Pancreas (tissue), 10 donors: ENCODE data around the gene ALKBH7. TPM values are rescaled to one million over a fixed set of nuclear protein-coding genes. Genes with fewer than 3 reads are reported as not detected.

ENCODE experiments used
- ATAC-seq, 4 donors: fragments of 200-7000 bp; cut with Tn5 transposase; one replicate each; pipeline versions ENCODE4 v1.8.0 to v1.9.1; 2020; ENCODE audit warnings: mild to moderate bottlenecking in 4 of 4, moderate library complexity in 4 of 4
- DNase-seq, 6 donors: peaks; one replicate each; pipeline ENCODE4 v3.0.0-alpha.2; 2020
- FAIRE-seq: peaks from 2 replicates; lab custom pipeline; 2012; peaks lifted over from hg19 to GRCh38; lab: Jason Lieb, UNC
- H3K27ac ChIP-seq, 4 donors: fragments of 200-600 bp; sonication (generic); 1 replicate in 3 of 4; 2 replicates in 1 of 4; pipeline versions ENCODE4 v1.5.0 to v1.8.0; 2020
- H3K27me3 ChIP-seq, 4 donors: fragments of 200-600 bp; one replicate each; pipeline ENCODE4 v1.8.0; 2021
- H3K36me3 ChIP-seq, 3 donors: fragments of 200-600 bp; sonication (generic) in 1 of 3; one replicate each; pipeline versions ENCODE4 v1.5.0 to v1.8.0; 2020 to 2021
- H3K4me1 ChIP-seq, 3 donors: fragments of 200-600 bp; one replicate each; pipeline ENCODE4 v1.8.0; 2021
- H3K4me3 ChIP-seq, 4 donors: fragments of 200-600 bp; sonication (generic) in 2 of 4; one replicate each; pipeline versions ENCODE4 v1.5.0 to v1.8.0; 2020 to 2021
- H3K9me3 ChIP-seq, 4 donors: fragments of 200-600 bp; one replicate each; pipeline ENCODE4 v1.8.0; 2021
- WGBS, 2 donors: extraction: QIAGEN DNeasy Blood & Tissue Kit; methylation state at CpG; one replicate each; pipeline ENCODE4 v1.1.7; 2013; 5-methylcytosine and 5-hydroxymethylcytosine counted together
- intact Hi-C, 3 donors: fragments of 100-400 bp; cut with DNase I; formaldehyde crosslinking; loops; one replicate each; pipeline versions ENCODE4 v1.11.1 to v1.14.2; 2022
- polyA plus RNA-seq, 2 donors: library from polyadenylated mRNA; stranded (reverse); fragments of 200-250 nt; gene quantifications; one replicate each; pipeline ENCODE4 v1.2.3, GENCODE V29; 2013
- total RNA-seq, 6 donors: library from RNA; stranded (reverse); fragmentation: NEBNext Ultra II Directional in 4 of 6; extraction: Animal tissue kit (Norgen Biotek cat#: 25700) in 4 of 6; gene quantifications; one replicate each; pipeline versions ENCODE4 v1.2.1 to v1.2.4, GENCODE V29; 2021 to 2023
- TF ChIP-seq, protein P1 (sequence below), 4 donors: fragments of 200-600 bp; sonication (generic) in 3 of 4; IDR thresholded peaks; one replicate each; pipeline versions ENCODE4 v1.5.0 to v1.8.0; 2021; ENCODE audit warnings: antibody characterized with exemption in 4 of 4
- donor health status: healthy with polysubstance abuse.
- donor health status: DM: no; HTN: no; CAD: no; lungs with moderate emphysema.
- donor health status: DM: no; HTN: no; CAD: no.
- donor health status: control.
- donor health status: control.
- donor health status: Bipolar disorder and iron deficiency.
- donor health status: DM: yes; HTN: yes; CAD: no.
- donor health status: DM: no; HTN: no; CAD: no.
- donor health status: DM: no; HTN: no; CAD: no.
- donor health status: DM: yes; HTN: yes; CAD: no.

The ALKBH7 gene, protein sequence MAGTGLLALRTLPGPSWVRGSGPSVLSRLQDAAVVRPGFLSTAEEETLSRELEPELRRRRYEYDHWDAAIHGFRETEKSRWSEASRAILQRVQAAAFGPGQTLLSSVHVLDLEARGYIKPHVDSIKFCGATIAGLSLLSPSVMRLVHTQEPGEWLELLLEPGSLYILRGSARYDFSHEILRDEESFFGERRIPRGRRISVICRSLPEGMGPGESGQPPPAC
- 10 to 100 TPM; 35.2 to 69.4 (median 53.4) TPM for total RNA-seq
- 10 to 100 TPM; 29.3 to 61.4 TPM for polyA plus RNA-seq

GRCh38 chr19:6372594-6373095 is at the start of gene ALKBH7:
ALKBH7 (plus strand) TSS chr19:6372794; CDS start chr19:6372821, 27 bp downstream.
- H3K4me1 ChIP-seq, result peaks cover 0 to 4% (median 0%) of the 10 kb centered on the region in 3 donors
- TF ChIP-seq, protein P1, sequence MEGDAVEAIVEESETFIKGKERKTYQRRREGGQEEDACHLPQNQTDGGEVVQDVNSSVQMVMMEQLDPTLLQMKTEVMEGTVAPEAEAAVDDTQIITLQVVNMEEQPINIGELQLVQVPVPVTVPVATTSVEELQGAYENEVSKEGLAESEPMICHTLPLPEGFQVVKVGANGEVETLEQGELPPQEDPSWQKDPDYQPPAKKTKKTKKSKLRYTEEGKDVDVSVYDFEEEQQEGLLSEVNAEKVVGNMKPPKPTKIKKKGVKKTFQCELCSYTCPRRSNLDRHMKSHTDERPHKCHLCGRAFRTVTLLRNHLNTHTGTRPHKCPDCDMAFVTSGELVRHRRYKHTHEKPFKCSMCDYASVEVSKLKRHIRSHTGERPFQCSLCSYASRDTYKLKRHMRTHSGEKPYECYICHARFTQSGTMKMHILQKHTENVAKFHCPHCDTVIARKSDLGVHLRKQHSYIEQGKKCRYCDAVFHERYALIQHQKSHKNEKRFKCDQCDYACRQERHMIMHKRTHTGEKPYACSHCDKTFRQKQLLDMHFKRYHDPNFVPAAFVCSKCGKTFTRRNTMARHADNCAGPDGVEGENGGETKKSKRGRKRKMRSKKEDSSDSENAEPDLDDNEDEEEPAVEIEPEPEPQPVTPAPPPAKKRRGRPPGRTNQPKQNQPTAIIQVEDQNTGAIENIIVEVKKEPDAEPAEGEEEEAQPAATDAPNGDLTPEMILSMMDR (IDR thresholded peaks at IDR 0.05), result no peak
- peak within 1 kb of the TSS; percentile 76 to 95 (median 84) for H3K4me3 ChIP-seq
- DNase-seq (peak; percentile 88 to 100 (median 98)), ATAC-seq (peak; percentile 87 to 93 (median 89)), FAIRE-seq (peak; percentile 98)
- intact Hi-C loops, result no loop called here
- no peaks in the 10 kb centered on the region for H3K27me3 ChIP-seq
- H3K9me3 ChIP-seq, result no peaks in the 10 kb centered on the region
- peak within 1 kb of the TSS; percentile 92 to 97 (median 95) for H3K27ac ChIP-seq
- peaks cover 0 to 10% (median 0%) of the 10 kb centered on the region in 3 donors for H3K36me3 ChIP-seq
- 1% methylated on average over 41 to 47 of the region's 47 CpGs for WGBS, 2 donors

GRCh38 chr19:6324757-6325156 is 47.8 kb upstream of the ALKBH7 start:
- intact Hi-C loops, result no loop called here
- H3K9me3 ChIP-seq, result no peaks in the 10 kb centered on the region
- H3K4me3 ChIP-seq, result no peak overlapping the region
- no peaks in the 10 kb centered on the region for H3K27me3 ChIP-seq
- no peaks in the 10 kb centered on the region for H3K36me3 ChIP-seq
- no peak for DNase-seq
- 51 to 53% methylated on average over 4 of the region's 4 CpGs for WGBS, 2 donors
- H3K27ac ChIP-seq, result no peak overlapping the region
- H3K4me1 ChIP-seq, result no peaks in the 10 kb centered on the region
- TF ChIP-seq, protein P1 (IDR thresholded peaks at IDR 0.05), result no peak
- ATAC-seq, result no peak
- FAIRE-seq, result no peak

DNA sequence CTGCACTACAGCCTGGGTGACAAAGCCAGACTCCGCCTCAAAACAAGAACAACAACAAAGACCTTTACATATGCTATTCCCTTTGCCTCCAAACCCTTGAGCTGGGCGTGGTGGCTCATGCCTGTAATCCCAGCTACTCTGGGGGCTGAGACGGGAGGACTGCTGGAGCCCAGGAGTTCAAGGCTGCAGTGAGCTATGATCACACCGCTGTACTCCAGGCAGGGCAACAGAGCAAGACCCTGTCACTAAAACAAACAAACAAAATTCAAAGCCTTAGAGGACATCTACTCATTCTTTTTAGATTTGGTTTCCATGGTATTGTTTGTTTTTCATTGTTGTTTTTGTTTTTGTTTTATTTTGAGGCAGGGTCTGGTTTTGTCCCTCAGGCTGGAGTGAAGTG is 47.0 kb upstream of the ALKBH7 start:
- H3K4me1 ChIP-seq, result no peaks in the 10 kb centered on the region
- H3K9me3 ChIP-seq, result no peaks in the 10 kb centered on the region
- ATAC-seq, result no peak
- no peaks in the 10 kb centered on the region for H3K27me3 ChIP-seq
- 61 to 78% methylated on average over 4 of the region's 4 CpGs for WGBS, 2 donors
- DNase-seq, result no peak
- no peak overlapping the region for H3K27ac ChIP-seq
- H3K4me3 ChIP-seq, result no peak overlapping the region
- intact Hi-C loops, result no loop called here
- no peaks in the 10 kb centered on the region for H3K36me3 ChIP-seq
- TF ChIP-seq, protein P1 (IDR thresholded peaks at IDR 0.05), result no peak
- FAIRE-seq, result no peak

GRCh38 chr19:6326815-6327214 is 45.8 kb upstream of the ALKBH7 start:
- no peak for ATAC-seq
- H3K4me1 ChIP-seq, result no peaks in the 10 kb centered on the region
- intact Hi-C loops, result no loop called here
- 74 to 85% methylated on average over 5 of the region's 5 CpGs for WGBS, 2 donors
- no peak overlapping the region for H3K4me3 ChIP-seq
- H3K36me3 ChIP-seq, result no peaks in the 10 kb centered on the region
- TF ChIP-seq, protein P1 (IDR thresholded peaks at IDR 0.05), result no peak
- no peak overlapping the region for H3K27ac ChIP-seq
- FAIRE-seq, result no peak
- H3K27me3 ChIP-seq, result no peaks in the 10 kb centered on the region
- no peaks in the 10 kb centered on the region for H3K9me3 ChIP-seq
- no peak for DNase-seq

- Histone ChIP-seq H3K27ac (no peak within 1 kb of the TSS), H3K4me1 (no peaks in the 10 kb centered on the region), H3K4me3 (no peak within 1 kb of the TSS), H3K9me3 (no peaks in the 10 kb centered on the region), H3K27me3 (no peaks in the 10 kb centered on the region), H3K36me3 (no peaks in the 10 kb centered on the region)
- TF ChIP-seq, protein P1 (IDR thresholded peaks at IDR 0.05), result no peak
- ATAC-seq, result no peak
- no peak for FAIRE-seq
- WGBS, 2 donors, result 64 to 66% methylated on average over 17 of the region's 17 CpGs
- intact Hi-C loops, result no loop called here
- DNase-seq, result no peak
These were observed 39.2 kb upstream of the ALKBH7 start, which contains the start of gene ACER1 for GRCh38 chr19:6333439-6333838. ACER1 (minus strand) TSS chr19:6333612; CDS start chr19:6333551, 61 bp downstream.
